ENCODE measurements around the gene SLC25A21. TPM values are rescaled to one million over a fixed set of nuclear protein-coding genes. Genes with fewer than 3 reads are reported as not detected.
A peak's percentile ranks its signal among the peaks of the same experiment; 100 is the strongest.
"Not testable (repeated sequence)": the region's sequence is repeated elsewhere in the genome, so short reads cannot be mapped to it uniquely, and the experiment has no call there.

Gene SLC25A21
- total and polyA plus RNA-seq, 8 donors, result 0.37 to 0.92 (median 0.60) TPM

DNA sequence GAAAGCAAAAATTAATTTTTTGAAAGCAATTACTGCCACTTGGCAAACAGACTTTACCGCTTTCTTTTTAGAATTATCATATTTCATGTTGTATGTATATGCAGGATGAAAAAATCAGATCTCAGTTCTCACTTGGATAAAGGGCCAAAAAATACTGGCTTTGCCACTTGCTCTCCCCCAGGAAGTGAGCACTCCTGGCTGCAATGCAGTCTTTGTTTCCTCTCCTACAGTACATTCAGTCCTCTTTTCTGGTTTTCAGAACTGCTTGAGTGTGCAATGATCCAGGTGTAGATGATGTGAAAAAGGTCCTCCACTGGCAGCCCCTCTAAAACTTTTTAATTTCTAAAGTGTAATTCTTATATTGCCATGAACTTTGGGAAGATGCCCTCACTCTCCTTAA lies 183.4 kb downstream of the SLC25A21 start:
- no peak for TF ChIP-seq CTCF (IDR thresholded peaks at IDR 0.05)
- Histone ChIP-seq H3K4me3 (no peak overlapping the region), H3K27me3 (no peaks in the 10 kb centered on the region), H3K36me3 (no peaks in the 10 kb centered on the region), H3K27ac (no peak overlapping the region), H3K4me1 (no peaks in the 10 kb centered on the region), H3K9me3 (no peaks in the 10 kb centered on the region)
- no peak for DNase-seq
- no peak for ATAC-seq
- intact Hi-C loops (cut with DNase I), result no loop called here
- FAIRE-seq, result no peak
- WGBS, 2 donors, result 93 to 97% methylated on average over 1 of the region's 1 CpG

GRCh38 chr14:36988568-36988967 lies 183.8 kb downstream of the SLC25A21 start:
- Histone ChIP-seq H3K27me3 (no peaks in the 10 kb centered on the region), H3K4me1 (no peaks in the 10 kb centered on the region), H3K4me3 (no peak overlapping the region), H3K36me3 (no peaks in the 10 kb centered on the region), H3K9me3 (no peaks in the 10 kb centered on the region), H3K27ac (no peak overlapping the region)
- FAIRE-seq (no peak), DNase-seq (no peak), ATAC-seq (no peak)
- no peak for TF ChIP-seq CTCF (IDR thresholded peaks at IDR 0.05)
- intact Hi-C loops (cut with DNase I), result no loop called here
- WGBS, 2 donors, result 69 to 78% methylated on average over 1 of the region's 1 CpG

DNA sequence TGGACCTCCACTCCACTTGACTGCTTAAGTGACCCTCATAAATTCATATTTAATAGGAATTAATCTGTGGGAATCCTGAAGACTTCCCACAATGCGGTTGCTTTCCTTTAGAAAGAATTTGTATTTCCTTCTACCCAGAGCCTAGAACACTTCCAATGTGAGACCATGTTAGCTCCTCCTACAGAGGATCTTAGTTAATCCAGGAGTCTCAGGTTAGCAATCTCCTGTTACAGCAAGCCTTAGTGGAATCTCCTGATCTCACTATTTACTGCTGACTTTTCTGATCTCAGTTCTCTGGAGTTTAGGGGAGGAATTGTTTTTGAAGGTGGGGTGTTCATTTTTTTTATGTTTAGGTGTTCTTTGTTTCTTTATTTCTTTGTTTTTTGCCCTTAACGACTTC lies 186.0 kb downstream of the SLC25A21 start:
- Histone ChIP-seq H3K36me3 (no peaks in the 10 kb centered on the region), H3K27ac (no peak overlapping the region), H3K27me3 (no peaks in the 10 kb centered on the region), H3K4me1 (no peaks in the 10 kb centered on the region), H3K4me3 (no peak overlapping the region), H3K9me3 (no peaks in the 10 kb centered on the region)
- no peak for ATAC-seq
- WGBS, 2 donors, result 59% methylated on average over 2 of the region's 2 CpGs
- intact Hi-C loops (cut with DNase I), result no loop called here
- FAIRE-seq, result no peak
- no peak for TF ChIP-seq CTCF (IDR thresholded peaks at IDR 0.05)
- no peak for DNase-seq

DNA sequence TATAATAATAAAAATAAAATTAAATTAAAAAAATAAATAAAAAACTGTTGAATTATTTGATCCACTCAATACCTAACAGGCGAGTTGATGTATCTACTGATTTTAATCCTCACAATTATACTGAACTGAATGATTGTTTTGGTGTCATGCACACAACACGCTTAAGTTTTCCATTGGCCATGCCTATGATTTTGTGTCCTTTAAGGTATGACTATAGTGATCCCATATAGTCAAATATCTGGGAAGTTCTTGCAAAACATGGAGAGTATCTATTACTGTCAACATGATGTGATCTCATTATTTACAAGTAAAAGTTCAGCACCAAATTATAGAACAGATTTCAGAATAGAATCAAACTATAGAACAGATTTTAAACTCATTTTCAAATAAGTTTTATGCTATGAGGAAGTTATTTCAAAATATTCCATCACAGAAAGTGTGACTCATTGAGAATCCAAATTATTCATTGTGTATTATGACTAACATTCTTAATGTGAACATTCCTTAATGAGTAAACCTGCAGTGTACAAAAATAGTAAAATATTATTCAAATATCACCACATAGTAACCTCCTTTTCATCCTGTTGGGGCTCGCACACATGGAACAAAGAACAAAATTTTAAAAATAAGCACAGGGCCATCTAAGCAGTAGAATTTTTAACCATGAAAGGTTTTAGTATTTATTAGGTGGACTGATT lies 190.4 kb downstream of the SLC25A21 start:
- no peaks in the 10 kb centered on the region for H3K4me1 ChIP-seq
- intact Hi-C loops (cut with DNase I), result no loop called here
- 72 to 76% methylated on average over 3 of the region's 3 CpGs for WGBS, 2 donors
- no peaks in the 10 kb centered on the region for H3K36me3 ChIP-seq
- no peaks in the 10 kb centered on the region for H3K27me3 ChIP-seq
- no peaks in the 10 kb centered on the region for H3K9me3 ChIP-seq
- H3K27ac ChIP-seq, result peak overlapping the region in 3 of 4 donors; percentile 4 to 74 (median 62)
- TF ChIP-seq CTCF (IDR thresholded peaks at IDR 0.05), result no peak
- FAIRE-seq (no peak), ATAC-seq (peak; percentile 68 to 86 (median 78)), DNase-seq (no peak)
- H3K4me3 ChIP-seq, result no peak overlapping the region

GRCh38 chr14:36980413-36980812 lies 192.0 kb downstream of the SLC25A21 start:
- intact Hi-C loops (cut with DNase I); FAIRE-seq; H3K27me3 ChIP-seq: not testable (repeated sequence)

More at GRCh38 chr14:36980413-36980812, 192.0 kb downstream of the SLC25A21 start:
- not testable (repeated sequence) for H3K4me3 ChIP-seq, H3K4me1 ChIP-seq, ATAC-seq, H3K27ac ChIP-seq, DNase-seq, H3K36me3 ChIP-seq, H3K9me3 ChIP-seq
- WGBS, 2 donors, result 50 to 63% methylated on average over 4 of the region's 4 CpGs

All from pancreas (tissue), 10 donors.